WI38 (cell line): ENCODE data around the gene KCNH3.

ENCODE experiments used
- H3K4me3 ChIP-seq: 2 replicates; pipeline ENCODE4 v1.5.1; 2011; ENCODE audit warnings: low read depth, mild to moderate bottlenecking, control low read depth, low read length
- CTCF ChIP-seq: IDR thresholded peaks from 2 replicates; pipeline ENCODE4 v1.5.1; 2012; ENCODE audit warnings: low read depth, mild to moderate bottlenecking, control low read depth, low read length

The KCNH3 gene

GRCh38 chr12:49553512-49554088, 14.8 kb downstream of the KCNH3 start:
- H3K4me3 ChIP-seq = no peak overlapping the region
- TF ChIP-seq CTCF = no peak

- TF ChIP-seq CTCF = no peak
- H3K4me3 ChIP-seq = no peak overlapping the region
These were observed 15.4 kb downstream of the KCNH3 start for GRCh38 chr12:49554266-49554665.

- TF ChIP-seq CTCF = no peak
- no peak overlapping the region for H3K4me3 ChIP-seq
These were observed 17.0 kb downstream of the KCNH3 start for GRCh38 chr12:49555631-49556390.

GRCh38 chr12:49556391-49557186, 17.8 kb downstream of the KCNH3 start:
- no peak for TF ChIP-seq CTCF
- no peak overlapping the region for H3K4me3 ChIP-seq

GRCh38 chr12:49557187-49557916, 18.5 kb downstream of the KCNH3 start:
- H3K4me3 ChIP-seq = no peak overlapping the region
- no peak for TF ChIP-seq CTCF

GRCh38 chr12:49557917-49558215, 19.0 kb downstream of the KCNH3 start:
- no peak for TF ChIP-seq CTCF

More at GRCh38 chr12:49557917-49558215, 19.0 kb downstream of the KCNH3 start:
- no peak overlapping the region for H3K4me3 ChIP-seq
